Uterus (tissue), 4 donors: ENCODE data around the gene SPEG. TPM values are rescaled to one million over a fixed set of nuclear protein-coding genes. Genes with fewer than 3 reads are reported as not detected.

ENCODE experiments used
- DNase-seq, 2 donors: peaks; one replicate each; pipeline ENCODE4 v3.0.0-alpha.2; 2019 to 2020
- H3K27ac ChIP-seq, 2 donors: fragments of 200-600 bp; sonication (generic); 1 replicate in 1 of 2; 2 replicates in 1 of 2; pipeline ENCODE4 v1.5.1; 2016 to 2018
- H3K27me3 ChIP-seq, 2 donors: fragments of 200-600 bp; sonication (generic); one replicate each; pipeline ENCODE4 v1.5.1; 2018 to 2019; ENCODE audit warnings: control low read depth in 1 of 2
- H3K36me3 ChIP-seq, 2 donors: fragments of 200-600 bp; sonication (generic); one replicate each; pipeline ENCODE4 v1.5.1; 2019; ENCODE audit warnings: control low read depth in 1 of 2
- H3K4me1 ChIP-seq, 2 donors: fragments of 200-600 bp; sonication (generic); one replicate each; pipeline ENCODE4 v1.5.1; 2018 to 2019; ENCODE audit warnings: control low read depth in 1 of 2
- H3K4me3 ChIP-seq, 2 donors: fragments of 200-600 bp; sonication (generic); 1 replicate in 1 of 2; 2 replicates in 1 of 2; pipeline ENCODE4 v1.5.1; 2018 to 2019; ENCODE audit warnings: mild to moderate bottlenecking in 1 of 2
- H3K9me3 ChIP-seq, 2 donors: fragments of 200-600 bp; sonication (generic); one replicate each; pipeline ENCODE4 v1.5.1; 2019; ENCODE audit warnings: control low read depth in 1 of 2
- CTCF ChIP-seq, 4 experiments: fragments of 200-600 bp in 2 of 4; fragments of 450-650 bp in 2 of 4; sonication (generic) in 2 of 4; IDR thresholded peaks; one replicate each; pipeline ENCODE4 v1.5.1; 2016 to 2019; ENCODE audit warnings: antibody characterized with exemption in 4 of 4, mild to moderate bottlenecking in 2 of 4, moderate library complexity in 1 of 4
- POLR2A ChIP-seq, 2 donors: fragments of 450-650 bp; IDR thresholded peaks; one replicate each; pipeline ENCODE4 v1.6.1; 2016; ENCODE audit warnings: antibody characterized with exemption in 2 of 2, mild to moderate bottlenecking in 1 of 2, moderate library complexity in 1 of 2
- intact Hi-C: fragments of 100-400 bp; cut with DNase I; formaldehyde crosslinking; loops from one replicate; pipeline ENCODE4 v1.15.1; 2023; ENCODE audit warnings: low total_unique reads
- total RNA-seq, 4 donors: library from RNA; depleted of rRNA in 3 of 4; stranded (reverse); fragments of >200 nt in 3 of 4; gene quantifications; one replicate each; pipeline versions ENCODE4 v1.1.0 to v1.2.4, GENCODE V29; 2014 to 2023
- donor health status: DM: yes; HTN: yes; CAD: no.

SPEG gene
- total RNA-seq, 4 donors from 2014 or later = 22.9 to 318 (median 36.1) TPM

DNA sequence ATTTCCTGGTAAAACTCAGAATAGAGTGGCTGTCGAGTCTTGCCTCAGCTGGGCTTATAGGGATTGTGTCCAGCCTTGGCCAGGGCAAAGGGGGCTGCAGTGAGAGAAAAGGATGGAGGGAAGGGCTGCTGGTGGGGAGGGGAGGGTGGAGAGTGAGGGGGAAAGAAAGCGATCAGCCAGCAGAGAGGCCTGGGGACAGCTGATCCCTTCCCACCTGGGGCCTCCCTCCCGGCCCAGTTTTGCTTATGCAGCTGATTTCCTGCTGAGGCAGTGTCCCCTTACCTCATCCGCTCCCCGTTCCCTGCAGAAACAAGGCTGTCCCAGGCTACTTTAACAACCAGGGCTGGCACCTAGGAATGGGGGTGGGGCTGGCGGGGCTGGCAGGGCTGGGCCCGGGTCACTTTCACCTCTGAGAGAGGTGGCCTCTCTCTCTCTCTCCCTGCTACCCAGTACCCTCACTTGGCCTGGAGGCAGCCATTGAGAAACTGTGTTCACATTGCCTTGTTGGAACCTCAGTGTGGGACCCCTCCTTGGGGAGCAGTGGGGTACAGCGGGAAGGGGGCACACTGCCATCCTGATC lies 51.8 kb downstream of the SPEG start:
- intact Hi-C loops = no loop called here
- H3K4me1 ChIP-seq = no peaks in the 10 kb centered on the region
- DNase-seq = no peak
- TF ChIP-seq POLR2A (IDR thresholded peaks at IDR 0.05) (no peak), CTCF (IDR thresholded peaks at IDR 0.05) (no peak)
- no peaks in the 10 kb centered on the region for H3K9me3 ChIP-seq
- no peak overlapping the region for H3K27ac ChIP-seq
- no peak overlapping the region for H3K4me3 ChIP-seq
- no peaks in the 10 kb centered on the region for H3K36me3 ChIP-seq
- H3K27me3 ChIP-seq = no peaks in the 10 kb centered on the region

DNA sequence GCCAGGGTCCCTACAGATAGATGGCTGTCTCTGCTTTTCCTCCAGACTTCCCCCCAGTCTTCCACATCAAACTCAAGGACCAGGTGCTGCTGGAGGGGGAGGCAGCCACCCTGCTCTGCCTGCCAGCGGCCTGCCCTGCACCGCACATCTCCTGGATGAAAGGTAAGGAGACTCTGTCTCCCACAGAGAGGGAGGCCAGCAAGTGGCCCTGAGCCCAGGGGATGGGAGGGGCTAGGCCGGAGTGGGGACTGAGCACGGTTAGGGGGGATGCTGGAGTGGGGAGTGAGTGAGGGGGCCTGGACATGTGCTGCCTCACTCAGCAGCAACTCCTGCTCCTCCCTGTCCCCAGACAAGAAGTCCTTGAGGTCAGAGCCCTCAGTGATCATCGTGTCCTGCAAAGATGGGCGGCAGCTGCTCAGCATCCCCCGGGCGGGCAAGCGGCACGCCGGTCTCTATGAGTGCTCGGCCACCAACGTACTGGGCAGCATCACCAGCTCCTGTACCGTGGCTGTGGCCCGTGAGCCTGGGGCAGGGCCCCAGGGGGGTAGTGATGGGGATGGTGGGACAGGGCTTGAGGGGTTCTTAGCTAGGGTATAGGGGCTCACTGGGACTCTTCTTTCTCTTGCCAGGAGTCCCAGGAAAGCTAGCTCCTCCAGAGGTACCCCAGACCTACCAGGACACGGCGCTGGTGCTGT lies 53.7 kb downstream of the SPEG start:
- no peaks in the 10 kb centered on the region for H3K4me1 ChIP-seq
- intact Hi-C loops = no loop called here
- no peaks in the 10 kb centered on the region for H3K36me3 ChIP-seq
- no peak for DNase-seq
- H3K27me3 ChIP-seq = no peaks in the 10 kb centered on the region
- H3K4me3 ChIP-seq = no peak overlapping the region
- H3K27ac ChIP-seq = no peak overlapping the region
- H3K9me3 ChIP-seq = no peaks in the 10 kb centered on the region
- TF ChIP-seq CTCF (IDR thresholded peaks at IDR 0.05) (no peak), POLR2A (IDR thresholded peaks at IDR 0.05) (no peak)

DNA sequence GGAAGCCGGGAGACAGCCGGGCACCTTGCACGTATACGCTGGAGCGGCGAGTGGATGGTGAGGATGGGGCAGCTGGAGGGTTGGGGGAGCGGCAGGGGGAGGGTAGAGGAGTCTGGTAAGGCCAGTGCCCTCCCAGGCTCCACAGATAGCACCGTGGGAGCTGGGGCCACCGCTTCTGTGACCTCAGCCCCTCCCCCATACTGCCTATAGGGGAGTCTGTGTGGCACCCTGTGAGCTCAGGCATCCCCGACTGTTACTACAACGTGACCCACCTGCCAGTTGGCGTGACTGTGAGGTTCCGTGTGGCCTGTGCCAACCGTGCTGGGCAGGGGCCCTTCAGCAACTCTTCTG lies 54.2 kb downstream of the SPEG start:
- intact Hi-C loops = no loop called here
- Histone ChIP-seq H3K27ac (no peak overlapping the region), H3K4me3 (no peak overlapping the region), H3K27me3 (no peaks in the 10 kb centered on the region), H3K9me3 (no peaks in the 10 kb centered on the region), H3K4me1 (no peaks in the 10 kb centered on the region), H3K36me3 (no peaks in the 10 kb centered on the region)
- DNase-seq = no peak
- TF ChIP-seq CTCF (IDR thresholded peaks at IDR 0.05) (no peak), POLR2A (IDR thresholded peaks at IDR 0.05) (no peak)

- H3K36me3 ChIP-seq = no peaks in the 10 kb centered on the region
- no peaks in the 10 kb centered on the region for H3K27me3 ChIP-seq
- no peaks in the 10 kb centered on the region for H3K9me3 ChIP-seq
- no peaks in the 10 kb centered on the region for H3K4me1 ChIP-seq
- no peak overlapping the region for H3K4me3 ChIP-seq
- DNase-seq = no peak
- no peak overlapping the region for H3K27ac ChIP-seq
- TF ChIP-seq POLR2A (IDR thresholded peaks at IDR 0.05) (no peak), CTCF (IDR thresholded peaks at IDR 0.05) (no peak)
- intact Hi-C loops = no loop called here
Observed at GRCh38 chr2:219489315-219489714, 54.7 kb downstream of the SPEG start.

GRCh38 chr2:219490186-219490585 lies 55.5 kb downstream of the SPEG start:
- H3K27me3 ChIP-seq = no peaks in the 10 kb centered on the region
- H3K9me3 ChIP-seq = no peaks in the 10 kb centered on the region
- intact Hi-C loops = no loop called here
- no peak for DNase-seq
- no peaks in the 10 kb centered on the region for H3K4me1 ChIP-seq
- H3K27ac ChIP-seq = no peak overlapping the region
- no peak overlapping the region for H3K4me3 ChIP-seq
- no peaks in the 10 kb centered on the region for H3K36me3 ChIP-seq
- TF ChIP-seq CTCF (IDR thresholded peaks at IDR 0.05) (no peak), POLR2A (IDR thresholded peaks at IDR 0.05) (no peak)
